T-helper 17 cell (primary cell): ENCODE measurements around the gene RNF215. TPM values are rescaled to one million over a fixed set of nuclear protein-coding genes. Genes with fewer than 3 reads are reported as not detected.
"Not testable (repeated sequence)": the region's sequence is repeated elsewhere in the genome, so short reads cannot be mapped to it uniquely, and the experiment has no call there.

Experiments used
- ATAC-seq: fragments of 150-1000 bp; cut with Tn5 transposase; 2 replicates; pipeline ENCODE4 v1.10.0; 2021; ENCODE audit warnings: mild to moderate bottlenecking, moderate library complexity
- DNase-seq, 3 donors: peaks; one replicate each; pipeline versions ENCODE4 v3.0.0 to v3.0.0-alpha.2; 2020 to 2021
- H3K9me3 ChIP-seq: one replicate; pipeline ENCODE4 v1.7.0; 2013; ENCODE audit warnings: low read length, mild to moderate bottlenecking; ENCODE audit not compliant: control insufficient read depth, poor library complexity, severe bottlenecking
- H3K27ac Mint-ChIP-seq: one replicate; pipeline ENCODE4 v1.8.0; 2022; ENCODE audit warnings: mild to moderate bottlenecking, moderate library complexity, mixed read lengths
- H3K27me3 Mint-ChIP-seq: one replicate; pipeline ENCODE4 v1.8.0; 2022; ENCODE audit warnings: mixed read lengths
- H3K36me3 Mint-ChIP-seq: one replicate; pipeline ENCODE4 v1.8.0; 2022; ENCODE audit warnings: low read depth, mixed read lengths
- H3K4me1 Mint-ChIP-seq: one replicate; pipeline ENCODE4 v1.8.0; 2022; ENCODE audit warnings: mild to moderate bottlenecking, mixed read lengths
- H3K4me3 Mint-ChIP-seq: one replicate; pipeline ENCODE4 v1.8.0; 2022; ENCODE audit warnings: mild to moderate bottlenecking, moderate library complexity, mixed read lengths
- total RNA-seq, 4 donors: library from RNA in 2 of 4; stranded (reverse) in 2 of 4; gene quantifications; one replicate each; pipeline ENCODE4 v1.2.3 and lab custom pipeline; 2022 to 2026

The RNF215 gene
- total RNA-seq, 2 donors from 2014 or later = 4.9 to 12.3 TPM

- Mint-ChIP-seq H3K27ac (peak overlapping the region; percentile 69), H3K4me3 (no peak overlapping the region), H3K4me1 (peaks cover 2% of the 10 kb centered on the region), H3K36me3 (peaks cover 10% of the 10 kb centered on the region), H3K27me3 (no peaks in the 10 kb centered on the region)
- H3K9me3 ChIP-seq = no peaks in the 10 kb centered on the region
- ATAC-seq (peak; percentile 34), DNase-seq (no peak)
These were observed 26.7 kb upstream of the RNF215 start for GRCh38 chr22:30413745-30414524.

GRCh38 chr22:30413001-30413400, 25.8 kb upstream of the RNF215 start:
- Mint-ChIP-seq H3K36me3 (peaks cover 10% of the 10 kb centered on the region), H3K4me3 (no peak overlapping the region), H3K27ac (peak overlapping the region; percentile 69), H3K4me1 (peaks cover 2% of the 10 kb centered on the region), H3K27me3 (no peaks in the 10 kb centered on the region)
- no peak for ATAC-seq
- no peak for DNase-seq
- H3K9me3 ChIP-seq = no peaks in the 10 kb centered on the region

GRCh38 chr22:30411780-30412179, 24.6 kb upstream of the RNF215 start:
- ATAC-seq (no peak), DNase-seq (no peak)
- peaks cover 10% of the 10 kb centered on the region for H3K36me3 Mint-ChIP-seq
- H3K4me3 Mint-ChIP-seq = no peak overlapping the region
- no peaks in the 10 kb centered on the region for H3K27me3 Mint-ChIP-seq
- H3K9me3 ChIP-seq = no peaks in the 10 kb centered on the region
- H3K4me1 Mint-ChIP-seq = peaks cover 2% of the 10 kb centered on the region
- H3K27ac Mint-ChIP-seq = no peak overlapping the region

- ATAC-seq (no peak), DNase-seq (no peak)
- H3K9me3 ChIP-seq = no peaks in the 10 kb centered on the region
- Mint-ChIP-seq H3K36me3 (peaks cover 7% of the 10 kb centered on the region), H3K27ac (peak overlapping the region; percentile 75), H3K4me3 (no peak overlapping the region), H3K4me1 (peaks cover 5% of the 10 kb centered on the region), H3K27me3 (no peaks in the 10 kb centered on the region)
These were observed 21.3 kb upstream of the RNF215 start for GRCh38 chr22:30408388-30409102.

GRCh38 chr22:30406400-30406799, 19.2 kb upstream of the RNF215 start:
- ATAC-seq = no peak
- Mint-ChIP-seq H3K4me1 (peaks cover 10% of the 10 kb centered on the region), H3K4me3 (no peak overlapping the region), H3K27me3 (no peaks in the 10 kb centered on the region), H3K27ac (peak overlapping the region; percentile 24), H3K36me3 (no peaks in the 10 kb centered on the region)
- no peaks in the 10 kb centered on the region for H3K9me3 ChIP-seq
- DNase-seq = no peak

GRCh38 chr22:30405731-30406130, 18.5 kb upstream of the RNF215 start:
- DNase-seq (no peak), ATAC-seq (no peak)
- Mint-ChIP-seq H3K36me3 (no peaks in the 10 kb centered on the region), H3K27me3 (no peaks in the 10 kb centered on the region), H3K4me1 (peaks cover 9% of the 10 kb centered on the region), H3K4me3 (no peak overlapping the region), H3K27ac (no peak overlapping the region)
- H3K9me3 ChIP-seq = no peaks in the 10 kb centered on the region

- no peaks in the 10 kb centered on the region for H3K27me3 Mint-ChIP-seq
- no peaks in the 10 kb centered on the region for H3K36me3 Mint-ChIP-seq
- ATAC-seq (no peak), DNase-seq (no peak)
- no peak overlapping the region for H3K4me3 Mint-ChIP-seq
- peak overlapping the region; percentile 27 for H3K27ac Mint-ChIP-seq
- peaks cover 7% of the 10 kb centered on the region for H3K4me1 Mint-ChIP-seq
- H3K9me3 ChIP-seq = no peaks in the 10 kb centered on the region
These were observed 17.1 kb upstream of the RNF215 start for GRCh38 chr22:30404307-30404706.

GRCh38 chr22:30402766-30403104, 15.5 kb upstream of the RNF215 start:
- H3K36me3 Mint-ChIP-seq, H3K27ac Mint-ChIP-seq, H3K27me3 Mint-ChIP-seq: not testable (repeated sequence)

GRCh38 chr22:30402028-30402765, 15.0 kb upstream of the RNF215 start:
- Mint-ChIP-seq H3K4me1 (peaks cover 23% of the 10 kb centered on the region), H3K27ac (no peak overlapping the region), H3K36me3 (no peaks in the 10 kb centered on the region), H3K27me3 (no peaks in the 10 kb centered on the region), H3K4me3 (no peak overlapping the region)
- no peak for ATAC-seq
- DNase-seq = no peak
- H3K9me3 ChIP-seq = no peaks in the 10 kb centered on the region

More at GRCh38 chr22:30402766-30403104, 15.5 kb upstream of the RNF215 start:
- ATAC-seq, H3K4me3 Mint-ChIP-seq, DNase-seq, H3K9me3 ChIP-seq: not testable (repeated sequence)
- peaks cover 20% of the 10 kb centered on the region for H3K4me1 Mint-ChIP-seq

- H3K9me3 ChIP-seq, DNase-seq, H3K27ac Mint-ChIP-seq, H3K36me3 Mint-ChIP-seq, ATAC-seq, H3K27me3 Mint-ChIP-seq, H3K4me3 Mint-ChIP-seq: not testable (repeated sequence)
- H3K4me1 Mint-ChIP-seq = peaks cover 32% of the 10 kb centered on the region
These were observed 13.8 kb upstream of the RNF215 start for GRCh38 chr22:30401024-30401423.

- no peak for DNase-seq
- H3K9me3 ChIP-seq = no peaks in the 10 kb centered on the region
- Mint-ChIP-seq H3K36me3 (no peaks in the 10 kb centered on the region), H3K4me3 (no peak overlapping the region), H3K27ac (no peak overlapping the region), H3K27me3 (no peaks in the 10 kb centered on the region), H3K4me1 (peaks cover 33% of the 10 kb centered on the region)
- no peak for ATAC-seq
These were observed 12.9 kb upstream of the RNF215 start for GRCh38 chr22:30400159-30400558.

GRCh38 chr22:30399718-30400117, 12.5 kb upstream of the RNF215 start:
- Mint-ChIP-seq H3K4me1 (peaks cover 30% of the 10 kb centered on the region), H3K36me3 (no peaks in the 10 kb centered on the region), H3K27ac (peak overlapping the region; percentile 77)

More at GRCh38 chr22:30399718-30400117, 12.5 kb upstream of the RNF215 start:
- no peak for ATAC-seq
- Mint-ChIP-seq H3K27me3 (no peaks in the 10 kb centered on the region), H3K4me3 (no peak overlapping the region)
- no peaks in the 10 kb centered on the region for H3K9me3 ChIP-seq
- no peak for DNase-seq
